Measurements from ENCODE around the gene HSFX3.
"Not testable (repeated sequence)": the region's sequence is repeated elsewhere in the genome, so short reads cannot be mapped to it uniquely, and the experiment has no call there.

The HSFX3 gene

DNA sequence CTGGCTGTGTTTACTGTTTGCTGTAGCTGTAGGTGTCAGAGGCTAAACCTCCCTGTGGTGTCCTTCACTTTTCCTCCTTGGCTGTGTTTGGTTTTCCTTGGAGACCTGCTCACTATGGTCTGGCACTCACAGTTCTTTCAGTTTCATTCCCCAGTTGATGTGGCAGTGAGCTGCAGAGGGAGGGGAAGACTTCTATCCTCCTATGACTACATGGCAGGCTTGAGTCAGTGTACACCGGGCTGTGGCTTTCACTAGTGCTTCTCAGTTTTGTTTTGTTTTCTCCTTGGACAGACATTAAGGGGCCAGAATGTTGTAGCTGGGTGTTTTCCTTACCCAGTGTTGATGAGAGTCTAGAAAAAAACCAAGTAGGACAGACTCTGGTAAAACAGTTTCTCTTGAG lies 23.7 kb upstream of the HSFX3 start:
- ATAC-seq (ENCODE audit: insufficient read depth, low read depth) = 0 out of 3 replicates have a peak, but pooled peaks have one; percentile 42
- not testable (repeated sequence) for H2AFZ ChIP-seq (ENCODE audit: low read depth, low read length); H3K9ac ChIP-seq (ENCODE audit: low read depth, low read length); H3K4me2 ChIP-seq (ENCODE audit: insufficient read depth, low read length); H3K9me3 ChIP-seq (ENCODE audit: insufficient read depth, low read length, severe bottlenecking); H3K79me2 ChIP-seq (ENCODE audit: insufficient read depth, low read length); H4K20me1 ChIP-seq (ENCODE audit: insufficient read depth, low read length); H3K36me3 ChIP-seq (ENCODE audit: insufficient read depth, low read length); H3K27me3 ChIP-seq (ENCODE audit: insufficient read depth, low read length, poor library complexity); H3K4me3 ChIP-seq (ENCODE audit: low read depth in 1 of 2, low read length in 2 of 2); DNase-seq; H3K27ac ChIP-seq (ENCODE audit: low read length); H3K4me1 ChIP-seq (ENCODE audit: insufficient read depth, low read length)

DNA sequence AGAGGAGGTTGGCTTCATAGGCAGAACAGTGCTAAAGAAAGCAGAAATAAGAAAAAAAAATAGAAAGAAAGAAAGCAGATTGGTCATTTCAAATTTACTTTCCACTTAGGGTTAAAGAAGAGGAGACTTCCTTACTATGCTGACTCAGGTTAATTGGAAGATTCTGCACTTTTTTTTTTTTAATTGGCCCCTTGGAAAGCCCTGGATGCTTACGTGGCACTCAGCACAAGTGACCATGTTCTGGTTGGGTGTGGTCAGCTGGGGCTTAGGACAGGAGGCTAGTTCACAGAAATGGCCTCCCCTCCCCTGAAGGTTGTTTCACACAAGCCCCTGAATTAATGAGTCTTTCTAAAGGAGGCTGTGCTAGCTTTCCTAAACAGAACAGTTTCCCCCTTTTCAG lies 23.0 kb upstream of the HSFX3 start:
- no peaks in the 10 kb centered on the region for H3K27me3 ChIP-seq (ENCODE audit: insufficient read depth, low read length, poor library complexity)
- no peaks in the 10 kb centered on the region for H3K4me1 ChIP-seq (ENCODE audit: insufficient read depth, low read length)
- H3K79me2 ChIP-seq (ENCODE audit: insufficient read depth, low read length) = no peaks in the 10 kb centered on the region
- no peak for ATAC-seq (ENCODE audit: insufficient read depth, low read depth)
- no peaks in the 10 kb centered on the region for H3K9me3 ChIP-seq (ENCODE audit: insufficient read depth, low read length, severe bottlenecking)
- H3K9ac ChIP-seq (ENCODE audit: low read depth, low read length) = no peak overlapping the region
- no peak overlapping the region for H3K27ac ChIP-seq (ENCODE audit: low read length)
- TF ChIP-seq, protein P1, sequence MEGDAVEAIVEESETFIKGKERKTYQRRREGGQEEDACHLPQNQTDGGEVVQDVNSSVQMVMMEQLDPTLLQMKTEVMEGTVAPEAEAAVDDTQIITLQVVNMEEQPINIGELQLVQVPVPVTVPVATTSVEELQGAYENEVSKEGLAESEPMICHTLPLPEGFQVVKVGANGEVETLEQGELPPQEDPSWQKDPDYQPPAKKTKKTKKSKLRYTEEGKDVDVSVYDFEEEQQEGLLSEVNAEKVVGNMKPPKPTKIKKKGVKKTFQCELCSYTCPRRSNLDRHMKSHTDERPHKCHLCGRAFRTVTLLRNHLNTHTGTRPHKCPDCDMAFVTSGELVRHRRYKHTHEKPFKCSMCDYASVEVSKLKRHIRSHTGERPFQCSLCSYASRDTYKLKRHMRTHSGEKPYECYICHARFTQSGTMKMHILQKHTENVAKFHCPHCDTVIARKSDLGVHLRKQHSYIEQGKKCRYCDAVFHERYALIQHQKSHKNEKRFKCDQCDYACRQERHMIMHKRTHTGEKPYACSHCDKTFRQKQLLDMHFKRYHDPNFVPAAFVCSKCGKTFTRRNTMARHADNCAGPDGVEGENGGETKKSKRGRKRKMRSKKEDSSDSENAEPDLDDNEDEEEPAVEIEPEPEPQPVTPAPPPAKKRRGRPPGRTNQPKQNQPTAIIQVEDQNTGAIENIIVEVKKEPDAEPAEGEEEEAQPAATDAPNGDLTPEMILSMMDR (IDR thresholded peaks at IDR 0.05; ENCODE audit: borderline replicate concordance, extremely low read depth, low read length, poor library complexity, severe bottlenecking) = no peak
- no peak for TF ChIP-seq EZH2 (IDR thresholded peaks at IDR 0.05; ENCODE audit: borderline replicate concordance, low read depth, low read length, severe bottlenecking)
- H3K36me3 ChIP-seq (ENCODE audit: insufficient read depth, low read length) = no peaks in the 10 kb centered on the region
- H3K4me2 ChIP-seq (ENCODE audit: insufficient read depth, low read length) = no peak overlapping the region
- H2AFZ ChIP-seq (ENCODE audit: low read depth, low read length) = no peak overlapping the region
- H4K20me1 ChIP-seq (ENCODE audit: insufficient read depth, low read length) = no peaks in the 10 kb centered on the region
- no peak for DNase-seq
- no peak overlapping the region for H3K4me3 ChIP-seq (ENCODE audit: low read depth in 1 of 2, low read length in 2 of 2)

DNA sequence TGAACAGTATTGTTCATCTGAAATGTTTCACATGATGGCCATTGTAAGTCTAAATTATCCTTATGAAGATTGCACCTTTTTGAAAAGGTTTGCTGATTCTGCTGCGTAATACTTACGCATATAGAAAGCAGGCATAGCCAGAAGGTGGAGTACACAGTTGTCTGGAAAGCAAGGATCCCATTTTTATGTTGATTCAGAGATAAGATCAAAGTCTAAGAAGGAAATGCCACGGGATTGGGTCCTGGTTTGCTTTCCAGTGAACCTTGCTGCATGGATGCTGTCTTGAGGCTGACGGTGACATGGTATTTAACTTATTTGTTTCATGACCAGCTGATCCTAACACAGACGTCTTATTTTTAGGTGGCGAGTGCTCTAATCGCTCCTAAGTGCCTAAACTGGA lies 22.0 kb upstream of the HSFX3 start:
- ATAC-seq (ENCODE audit: insufficient read depth, low read depth) (no peak), DNase-seq (no peak)
- no peak overlapping the region for H3K4me2 ChIP-seq (ENCODE audit: insufficient read depth, low read length)
- no peak overlapping the region for H2AFZ ChIP-seq (ENCODE audit: low read depth, low read length)
- no peak overlapping the region for H3K9ac ChIP-seq (ENCODE audit: low read depth, low read length)
- H3K27me3 ChIP-seq (ENCODE audit: insufficient read depth, low read length, poor library complexity) = no peaks in the 10 kb centered on the region
- H4K20me1 ChIP-seq (ENCODE audit: insufficient read depth, low read length) = no peaks in the 10 kb centered on the region
- no peaks in the 10 kb centered on the region for H3K79me2 ChIP-seq (ENCODE audit: insufficient read depth, low read length)
- TF ChIP-seq, protein P1 (IDR thresholded peaks at IDR 0.05; ENCODE audit: borderline replicate concordance, extremely low read depth, low read length, poor library complexity, severe bottlenecking) = no peak
- no peak overlapping the region for H3K4me3 ChIP-seq (ENCODE audit: low read depth in 1 of 2, low read length in 2 of 2)
- no peaks in the 10 kb centered on the region for H3K4me1 ChIP-seq (ENCODE audit: insufficient read depth, low read length)
- H3K27ac ChIP-seq (ENCODE audit: low read length) = no peak overlapping the region
- H3K9me3 ChIP-seq (ENCODE audit: insufficient read depth, low read length, severe bottlenecking) = no peaks in the 10 kb centered on the region
- no peaks in the 10 kb centered on the region for H3K36me3 ChIP-seq (ENCODE audit: insufficient read depth, low read length)

DNA sequence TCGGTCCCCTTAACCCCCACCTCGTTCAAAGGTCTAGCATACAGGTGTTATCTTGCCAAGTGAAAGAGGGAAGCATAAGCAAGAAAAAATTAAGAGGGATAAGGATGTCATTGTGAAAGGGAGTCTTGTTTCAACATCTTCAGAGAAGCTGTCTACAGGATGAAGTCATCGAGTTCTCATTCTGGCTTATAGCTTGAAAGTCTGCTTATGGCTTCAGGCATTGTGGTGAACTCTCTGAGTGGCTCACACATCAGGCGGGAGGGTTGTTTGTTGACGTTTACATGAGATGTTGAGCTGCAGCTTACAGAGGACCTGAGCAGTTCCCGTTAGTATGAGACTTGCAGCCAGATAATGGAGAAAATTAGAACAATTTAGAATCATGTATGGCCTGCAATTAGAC lies 20.9 kb upstream of the HSFX3 start:
- ATAC-seq (ENCODE audit: insufficient read depth, low read depth) (no peak), DNase-seq (no peak)
- TF ChIP-seq, protein P1 (IDR thresholded peaks at IDR 0.05; ENCODE audit: borderline replicate concordance, extremely low read depth, low read length, poor library complexity, severe bottlenecking) = no peak
- no peak for TF ChIP-seq EZH2 (IDR thresholded peaks at IDR 0.05; ENCODE audit: borderline replicate concordance, low read depth, low read length, severe bottlenecking)
- Histone ChIP-seq H3K4me1 (ENCODE audit: insufficient read depth, low read length) (no peaks in the 10 kb centered on the region), H3K9ac (ENCODE audit: low read depth, low read length) (no peak overlapping the region), H3K36me3 (ENCODE audit: insufficient read depth, low read length) (no peaks in the 10 kb centered on the region), H3K27ac (ENCODE audit: low read length) (no peak overlapping the region), H3K79me2 (ENCODE audit: insufficient read depth, low read length) (no peaks in the 10 kb centered on the region), H3K9me3 (ENCODE audit: insufficient read depth, low read length, severe bottlenecking) (no peaks in the 10 kb centered on the region), H3K4me2 (ENCODE audit: insufficient read depth, low read length) (no peak overlapping the region), H3K4me3 (ENCODE audit: low read depth in 1 of 2, low read length in 2 of 2) (no peak overlapping the region), H3K27me3 (ENCODE audit: insufficient read depth, low read length, poor library complexity) (no peaks in the 10 kb centered on the region), H2AFZ (ENCODE audit: low read depth, low read length) (no peak overlapping the region), H4K20me1 (ENCODE audit: insufficient read depth, low read length) (no peaks in the 10 kb centered on the region)

All from DND-41 (cell line).